GM10847 (cell line): ENCODE data around the gene CRYL1.

Experiments
- POLR2A ChIP-seq: IDR thresholded peaks from 2 replicates; pipeline ENCODE4 v1.6.1; 2011; ENCODE audit not compliant: insufficient read length; ENCODE audit errors: extremely low read depth

Gene CRYL1

DNA sequence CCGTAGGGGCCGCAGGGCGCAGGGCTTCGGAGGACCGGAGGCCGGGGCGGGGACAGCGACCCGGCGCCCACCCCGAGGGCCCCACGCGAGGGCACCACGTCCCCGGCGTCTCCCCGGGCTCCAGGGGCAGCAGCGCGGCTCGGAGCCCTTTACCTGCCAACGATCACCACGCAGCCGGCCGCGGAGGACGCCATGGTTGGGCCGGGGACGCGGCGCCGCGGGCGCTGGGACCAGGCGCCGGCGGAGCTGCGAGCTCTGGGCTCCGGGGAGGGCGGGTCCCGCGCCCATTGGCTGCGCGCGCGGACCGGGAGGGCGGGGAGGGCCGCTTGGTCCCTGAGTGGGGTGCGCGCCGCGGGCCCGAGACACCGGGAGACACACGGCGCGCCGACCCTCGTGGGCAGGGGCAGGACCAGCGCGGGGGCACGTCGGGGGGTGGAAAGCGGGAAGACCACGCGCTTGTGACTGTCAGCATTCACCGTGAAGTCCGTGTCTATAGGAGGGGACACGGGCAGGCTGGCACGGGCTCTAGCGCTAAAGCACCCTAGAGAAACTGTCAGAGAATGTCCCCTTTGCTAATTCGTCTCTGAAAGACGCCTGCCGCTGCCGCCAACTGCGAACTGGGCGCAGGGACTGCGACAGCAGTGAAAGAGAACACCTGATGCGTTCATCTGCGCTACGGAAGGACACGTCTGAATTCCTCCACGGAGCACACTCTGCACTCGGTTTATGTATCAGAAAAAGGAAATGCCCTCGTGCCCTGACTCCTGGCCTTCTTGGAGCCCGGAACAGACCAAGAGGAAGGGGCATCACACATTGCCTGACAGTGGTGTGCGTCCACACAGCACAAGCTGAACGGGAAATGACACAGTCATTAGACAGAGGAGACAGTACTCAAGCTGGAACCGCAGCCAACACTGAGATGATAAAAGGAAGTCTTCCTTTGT, at the start of gene CRYL1:
Gene CRYL1 (minus strand): TSS at position 257 of the 944 bp plus-strand sequence. CDS start 63 bp downstream, at position 194.
- TF ChIP-seq POLR2A: peak; percentile 62

GRCh38 chr13:20573636-20574035, 48.0 kb upstream of the CRYL1 start:
- TF ChIP-seq POLR2A: no peak

GRCh38 chr13:20573186-20573585, 47.5 kb upstream of the CRYL1 start:
- no peak for TF ChIP-seq POLR2A

- TF ChIP-seq POLR2A: no peak
Measured at GRCh38 chr13:20571676-20572075, 46.0 kb upstream of the CRYL1 start.

- no peak for TF ChIP-seq POLR2A
Measured at GRCh38 chr13:20570517-20570916, 44.9 kb upstream of the CRYL1 start.

- TF ChIP-seq POLR2A: no peak
Measured at GRCh38 chr13:20567881-20568528, 42.3 kb upstream of the CRYL1 start.

DNA sequence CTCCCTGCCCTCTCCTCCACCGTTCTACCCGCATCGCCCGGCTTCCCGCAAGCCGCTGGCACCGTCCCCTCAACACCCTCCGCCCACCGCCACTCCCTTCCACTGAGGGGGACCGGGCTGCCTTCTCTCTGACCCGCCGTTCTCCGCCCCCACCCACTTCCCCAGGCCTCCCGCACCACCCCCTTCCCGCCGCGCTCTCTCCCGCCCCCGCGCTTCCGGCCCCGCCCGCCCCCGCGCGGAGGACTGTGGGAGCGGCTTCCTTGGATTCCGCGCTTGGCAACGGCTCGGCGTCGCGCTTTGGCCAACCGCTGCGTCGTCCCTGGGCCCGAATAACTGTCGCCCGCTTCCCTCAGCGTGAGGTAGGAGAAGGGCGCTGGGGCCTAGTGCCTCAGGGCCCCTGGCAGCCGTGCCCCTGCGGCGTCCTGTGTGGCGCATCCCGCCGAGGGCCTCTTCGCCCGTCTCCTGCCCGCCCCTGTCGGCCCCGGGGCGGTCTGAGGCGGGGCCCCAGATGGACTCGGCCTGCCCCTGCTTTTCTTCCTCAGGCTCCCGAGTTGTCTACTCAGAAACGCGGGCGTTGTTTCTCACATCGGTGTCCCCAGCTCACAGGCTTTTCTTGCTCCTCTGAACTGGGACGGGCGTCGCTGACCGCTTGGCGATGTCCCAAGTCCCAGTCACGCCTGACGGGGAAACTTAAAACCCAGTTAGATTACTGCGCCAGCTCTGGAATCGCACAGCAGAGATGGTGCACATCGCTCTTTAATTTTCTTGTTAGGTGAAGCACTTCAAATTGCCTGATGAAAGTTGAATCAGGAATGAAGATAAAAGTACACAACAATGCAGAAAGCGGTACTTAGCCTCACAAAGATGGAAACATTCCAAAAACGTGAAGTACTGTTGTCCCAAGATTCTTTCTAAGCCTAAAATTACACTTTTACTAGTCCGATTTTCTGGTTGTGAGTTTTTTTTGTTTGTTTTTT, 41.5 kb upstream of the CRYL1 start, which contains the start of gene IFT88:
Gene IFT88 (plus strand): TSS at position 260 of the 977 bp plus-strand sequence. CDS start 7,229 bp downstream, outside the sequence.
- peak; percentile 69 for TF ChIP-seq POLR2A

GRCh38 chr13:20566468-20566897, 40.8 kb upstream of the CRYL1 start:
- no peak for TF ChIP-seq POLR2A

DNA sequence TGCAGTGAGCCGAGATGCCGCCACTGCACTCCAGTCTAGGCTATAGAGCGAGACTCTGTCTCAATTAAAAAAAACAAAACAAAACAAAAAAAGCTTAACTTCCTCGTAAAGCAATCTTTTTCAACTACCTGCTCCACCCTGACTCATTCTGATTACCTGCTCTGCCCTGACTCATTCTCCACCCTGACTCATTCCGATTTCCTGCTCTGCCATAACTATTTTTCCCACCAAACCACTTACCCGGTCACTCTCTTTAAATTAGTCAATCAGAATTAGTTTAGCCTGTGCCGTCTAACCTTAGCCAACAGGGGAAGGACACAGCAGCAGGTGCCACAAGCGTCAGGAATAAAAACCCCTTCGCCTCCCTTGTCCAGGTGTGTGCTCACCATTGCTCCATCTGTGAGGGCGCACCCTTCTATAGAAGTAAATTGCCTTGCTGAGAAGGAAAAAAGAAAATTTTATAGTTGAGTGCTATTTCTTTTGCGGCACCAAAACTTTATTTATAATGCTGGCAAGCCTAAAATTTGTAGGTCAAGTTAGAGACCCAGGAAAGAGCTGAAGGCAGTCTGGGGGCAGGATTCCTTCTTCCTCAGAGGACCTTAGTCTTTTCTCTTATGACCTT, 39.6 kb upstream of the CRYL1 start:
- no peak for TF ChIP-seq POLR2A

GRCh38 chr13:20561741-20562140, 36.1 kb upstream of the CRYL1 start:
- no peak for TF ChIP-seq POLR2A

DNA sequence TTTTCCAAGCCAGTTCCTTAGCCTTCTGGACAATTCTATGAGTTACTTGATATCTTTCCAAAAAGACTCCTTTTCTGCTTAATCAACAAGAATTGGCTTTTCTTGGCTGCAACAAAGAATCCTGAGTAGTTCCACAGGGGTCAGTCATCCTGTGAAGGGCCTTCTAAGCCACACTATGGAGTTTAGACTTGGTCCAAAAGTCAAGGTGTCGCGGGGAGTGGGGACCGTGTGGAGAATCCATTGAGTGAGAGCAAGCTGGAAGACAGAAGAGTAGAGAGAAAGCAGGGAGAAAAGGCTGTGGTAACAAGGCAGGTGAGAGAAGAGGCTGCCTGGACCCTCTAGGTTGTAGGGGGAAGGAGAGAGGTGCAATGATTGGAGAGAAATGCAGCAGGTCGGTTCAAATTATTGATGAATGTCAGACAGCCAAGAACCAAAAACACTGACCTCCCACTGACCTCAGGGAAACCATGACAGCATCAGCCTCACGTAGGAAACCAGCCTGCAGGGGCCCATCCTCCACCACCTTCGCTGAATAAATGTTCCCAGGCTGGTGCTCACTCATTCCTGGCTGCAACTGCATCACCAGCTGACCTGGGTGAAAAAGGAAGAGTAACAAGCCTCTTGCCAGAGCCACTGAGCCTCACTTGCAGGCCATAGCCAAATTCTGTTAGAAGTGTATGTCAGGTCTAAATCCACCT, 34.2 kb upstream of the CRYL1 start:
- TF ChIP-seq POLR2A: no peak

DNA sequence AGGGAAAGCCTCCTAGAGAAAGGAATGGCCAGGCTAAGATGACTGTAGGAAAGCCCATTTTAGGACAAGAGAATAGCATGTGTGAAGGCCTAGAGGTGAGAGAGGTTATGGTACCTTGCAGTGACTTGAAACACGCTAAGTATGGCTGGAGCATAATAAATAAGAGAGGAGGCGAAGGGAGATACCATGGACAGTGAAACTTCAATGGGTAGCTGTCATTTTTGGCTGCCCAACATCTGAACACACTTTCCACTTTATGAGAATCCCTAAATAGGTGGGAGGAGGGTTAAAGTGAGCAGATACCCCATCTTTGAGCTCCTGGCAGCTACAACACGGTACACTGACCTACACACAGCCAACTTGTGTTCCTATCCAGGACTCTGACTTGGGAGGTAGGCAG, 33.3 kb upstream of the CRYL1 start:
- TF ChIP-seq POLR2A: no peak

- TF ChIP-seq POLR2A: no peak
Measured at GRCh38 chr13:20553311-20553710, 27.7 kb upstream of the CRYL1 start.

GRCh38 chr13:20550799-20551198, 25.1 kb upstream of the CRYL1 start:
- no peak for TF ChIP-seq POLR2A
